GM19452 (cell line): Measurements from ENCODE around the gene SLCO1B3.

Source experiments
- ATAC-seq: cut with Tn5 transposase; IDR thresholded peaks from one replicate; pipeline ENCODE4 v1.9.1; 2021; ENCODE audit not compliant: unreplicated experiment

The SLCO1B3 gene

DNA sequence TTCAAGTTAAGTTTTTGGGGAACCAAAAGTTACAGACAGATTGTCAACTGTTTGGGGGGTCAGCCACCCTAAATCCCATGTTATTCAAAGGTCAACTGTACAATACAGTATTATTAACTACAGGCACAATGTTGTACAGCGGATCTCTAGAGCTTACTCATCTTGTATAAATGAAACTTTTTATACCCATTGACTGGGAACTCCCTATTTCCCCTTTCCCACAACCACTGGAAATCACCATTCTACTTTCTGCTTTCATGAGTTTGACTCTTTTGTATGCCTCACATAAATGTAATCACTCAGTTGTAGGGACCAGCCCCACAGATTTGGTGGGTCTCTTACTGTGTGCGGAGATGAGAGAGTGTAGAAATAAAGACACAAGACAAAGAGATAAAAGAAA is 57.8 kb downstream of the SLCO1B3 start:
- no peak for ATAC-seq

DNA sequence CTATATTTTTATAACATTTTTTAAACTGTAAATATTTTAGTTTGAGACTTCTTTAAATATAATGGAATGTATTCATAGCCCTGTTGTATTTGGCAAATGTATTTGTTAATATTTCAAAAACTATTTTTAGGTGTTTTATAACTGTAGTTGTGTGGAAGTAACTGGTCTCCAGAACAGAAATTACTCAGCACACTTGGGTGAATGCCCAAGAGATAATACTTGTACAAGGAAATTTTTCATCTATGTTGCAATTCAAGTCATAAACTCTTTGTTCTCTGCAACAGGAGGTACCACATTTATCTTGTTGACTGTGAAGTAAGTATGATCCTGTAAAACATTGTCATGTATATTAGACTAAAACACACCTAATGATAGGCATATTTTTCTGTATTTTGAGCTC is 72.8 kb downstream of the SLCO1B3 start:
- ATAC-seq: no peak

DNA sequence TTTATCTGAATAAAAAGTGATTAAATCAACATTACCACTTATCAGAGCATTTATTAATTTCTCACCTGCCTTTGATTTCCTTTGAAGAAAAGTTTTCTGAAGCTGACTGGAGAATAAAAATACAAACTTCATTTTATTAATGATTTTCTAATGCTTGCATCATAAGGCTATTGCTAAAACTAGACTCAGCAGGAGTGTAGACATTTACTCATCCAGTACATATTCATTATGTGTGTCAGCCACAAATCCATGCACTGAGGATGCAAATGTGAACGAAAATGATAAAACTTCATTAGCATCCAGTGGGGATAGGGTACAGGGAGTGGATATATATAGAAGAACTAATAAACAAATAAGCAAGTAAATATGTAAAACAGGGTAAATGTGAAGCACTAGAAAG is 74.6 kb downstream of the SLCO1B3 start:
- ATAC-seq: no peak

DNA sequence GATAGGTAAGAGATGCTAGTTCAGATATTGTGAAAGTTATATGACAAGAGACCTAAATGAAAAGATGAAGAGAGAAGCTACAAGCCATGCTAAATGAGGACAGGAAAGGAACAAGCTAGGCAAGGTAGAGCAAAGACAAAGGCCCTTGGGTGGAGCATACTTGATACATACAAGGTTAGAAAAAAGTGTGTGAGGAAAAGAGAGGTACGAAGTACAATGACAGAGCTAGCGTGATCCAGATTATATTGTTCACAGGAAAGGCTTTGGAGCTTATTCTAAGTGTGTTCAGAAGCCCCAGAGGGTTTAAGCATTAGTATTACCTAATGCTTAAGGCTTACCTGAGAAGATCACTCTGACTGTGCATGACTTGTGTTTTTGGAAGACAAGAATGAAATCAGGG is 75.0 kb downstream of the SLCO1B3 start:
- ATAC-seq: no peak

DNA sequence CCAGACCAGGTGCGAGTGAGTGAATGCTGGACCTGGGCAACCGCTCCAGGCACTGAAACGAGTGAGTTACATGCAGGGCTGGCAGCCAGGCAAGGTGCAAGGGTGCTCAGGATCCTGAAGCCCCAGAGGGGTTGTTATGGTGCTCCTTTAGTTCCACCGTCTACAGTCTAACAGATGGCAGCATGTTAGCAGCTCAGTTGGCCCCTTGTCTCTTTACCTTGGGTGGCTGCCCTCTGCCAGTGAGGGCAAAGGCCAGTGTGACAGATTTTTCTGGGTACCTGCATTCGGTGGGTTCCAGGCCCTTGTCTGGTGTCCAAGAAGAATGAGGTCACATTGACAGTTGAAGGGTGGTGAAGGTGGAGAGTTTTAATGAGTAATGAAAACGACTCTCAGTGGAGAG is 106.8 kb downstream of the SLCO1B3 start:
- ATAC-seq: no peak

DNA sequence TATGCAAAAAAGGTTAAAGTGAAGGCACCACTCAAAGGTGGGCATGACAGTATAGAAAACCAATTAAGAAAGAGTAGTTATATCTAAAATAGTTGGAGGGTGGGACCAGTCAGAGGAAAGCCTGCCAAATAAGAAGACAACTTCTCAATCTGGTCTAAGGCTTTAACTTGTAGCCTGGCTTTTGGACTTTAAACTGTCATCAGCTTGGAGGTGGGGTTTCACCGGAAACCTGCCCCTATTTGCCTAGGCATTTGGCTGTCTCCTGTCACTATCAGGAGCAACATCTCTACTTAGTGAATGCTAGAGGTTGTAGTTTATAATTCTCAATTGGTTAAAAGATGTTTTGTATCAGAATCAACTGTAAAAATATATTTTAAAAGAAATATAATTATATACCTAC is 107.3 kb downstream of the SLCO1B3 start:
- no peak for ATAC-seq

DNA sequence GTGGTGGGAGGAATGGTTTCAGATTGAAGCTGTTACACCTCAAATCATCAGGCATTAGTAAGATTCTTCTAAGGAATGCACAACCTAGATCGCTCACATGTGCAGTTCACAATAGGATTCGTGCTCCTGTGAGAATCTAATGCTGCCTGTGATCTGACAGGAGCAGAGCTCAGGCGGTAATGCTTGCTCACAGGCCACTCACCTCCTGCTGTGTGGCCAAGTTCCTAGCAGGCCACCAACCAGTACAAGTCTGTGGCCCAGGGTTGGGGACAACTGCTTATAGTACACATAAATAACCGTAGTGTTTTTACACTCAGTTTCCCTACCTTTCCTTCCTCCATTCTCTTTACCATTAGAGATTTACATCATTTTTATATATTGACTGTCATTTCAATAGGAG is 121.4 kb downstream of the SLCO1B3 start:
- no peak for ATAC-seq

DNA sequence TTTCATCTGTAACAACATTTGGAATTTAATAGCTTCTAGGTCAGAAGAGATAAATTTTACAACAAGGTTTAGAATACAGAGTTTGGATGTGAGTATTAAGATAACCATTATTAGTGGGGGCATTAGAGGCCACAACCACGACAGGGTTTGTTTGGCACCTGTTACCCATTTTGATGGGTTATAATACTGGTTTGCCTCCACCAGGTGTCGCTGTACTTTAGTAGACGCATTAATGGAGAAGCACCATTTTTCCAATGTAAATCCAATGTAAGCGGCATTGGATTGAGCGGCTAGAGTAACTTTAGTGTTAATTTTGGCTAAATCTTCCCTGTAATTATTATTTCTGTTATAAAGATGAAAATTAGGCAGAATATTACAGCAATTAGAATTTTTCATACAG is 136.2 kb downstream of the SLCO1B3 start:
- no peak for ATAC-seq

DNA sequence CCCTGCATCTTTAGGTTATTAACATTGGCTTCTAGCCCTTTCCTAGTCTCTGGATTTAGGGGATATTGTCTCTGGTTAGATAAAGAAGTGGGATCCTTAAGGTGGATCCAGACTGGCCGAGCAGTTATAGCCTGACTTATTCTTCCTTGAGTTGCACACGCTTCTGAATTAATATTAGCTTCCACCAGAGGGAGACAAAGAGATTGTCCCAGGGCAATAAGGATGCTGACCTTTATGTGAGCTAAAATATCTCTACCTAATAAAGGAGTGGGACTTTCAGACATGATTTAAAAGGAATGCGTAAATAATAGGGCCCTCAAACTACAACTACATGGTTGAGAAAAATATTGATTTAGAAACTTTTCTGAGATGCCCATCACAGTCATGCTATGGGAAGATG is 139.7 kb downstream of the SLCO1B3 start:
- ATAC-seq: peak; percentile 73

DNA sequence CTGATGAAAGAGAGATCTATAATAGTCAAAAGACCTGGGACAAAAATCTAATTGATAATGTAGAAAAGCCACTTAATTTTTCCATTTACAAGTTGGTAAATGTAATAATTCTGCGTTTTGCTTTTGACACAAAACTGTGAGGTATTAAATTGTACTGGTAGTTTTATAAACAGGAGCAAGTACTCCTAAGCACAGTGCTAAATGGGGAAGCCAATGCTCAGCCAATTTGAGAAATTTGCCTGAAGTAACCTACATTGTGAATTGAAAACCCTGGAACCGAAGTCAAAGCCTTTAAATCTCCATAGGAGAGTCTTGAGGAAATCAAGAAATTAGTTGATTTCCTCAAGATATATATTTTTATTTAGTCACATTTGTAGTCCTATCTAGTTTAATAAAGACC is 152.8 kb downstream of the SLCO1B3 start:
- ATAC-seq: no peak

DNA sequence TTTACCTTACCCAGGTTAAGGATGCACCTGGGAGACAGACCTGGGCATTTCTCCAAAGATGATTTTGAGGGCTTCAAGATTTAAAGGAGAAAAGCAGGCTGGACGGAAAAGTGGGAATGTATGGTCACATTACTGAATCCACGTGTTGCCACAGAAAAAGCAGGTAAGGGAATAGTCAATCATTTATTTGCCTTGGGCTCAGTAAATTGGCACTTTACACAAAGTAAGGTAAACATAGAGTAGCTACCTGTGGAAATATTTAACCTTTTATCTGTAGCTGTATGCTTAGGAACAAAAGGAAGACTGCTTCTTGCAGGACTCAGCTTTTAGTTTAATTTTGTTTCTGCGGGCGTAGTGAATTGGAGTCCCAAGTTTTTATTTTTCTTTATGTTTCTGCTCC is 153.3 kb downstream of the SLCO1B3 start:
- no peak for ATAC-seq
